GM11168 (cell line): Measurements from ENCODE around the gene NEDD4L.

Source experiments
- in situ Hi-C: fragments of 300-500 bp; cut with MboI; formaldehyde crosslinking; loops from one replicate; pipeline ENCODE4 v1.12.0; 2022; ENCODE audit warnings: low sequenced_read_pairs; ENCODE audit not compliant: unreplicated experiment

NEDD4L gene

GRCh38 chr18:58025733-58026132 is 18.3 kb upstream of the NEDD4L start:
- in situ Hi-C loops: no loop called here

- in situ Hi-C loops: no loop called here
Observed at GRCh38 chr18:58026395-58026794, 17.6 kb upstream of the NEDD4L start.

- in situ Hi-C loops: no loop called here
Observed at GRCh38 chr18:58026857-58027256, 17.2 kb upstream of the NEDD4L start.

- in situ Hi-C loops: no loop called here
Observed at GRCh38 chr18:58027341-58027740, 16.7 kb upstream of the NEDD4L start.

- in situ Hi-C loops: no loop called here
Observed at GRCh38 chr18:58028109-58028784, 15.8 kb upstream of the NEDD4L start.

GRCh38 chr18:58032233-58032632 is 11.8 kb upstream of the NEDD4L start:
- in situ Hi-C loops: no loop called here

- in situ Hi-C loops: no loop called here
Observed at GRCh38 chr18:58033216-58033615, 10.8 kb upstream of the NEDD4L start.

GRCh38 chr18:58034370-58034769 is 9.7 kb upstream of the NEDD4L start:
- in situ Hi-C loops: no loop called here

- in situ Hi-C loops: no loop called here
Observed at GRCh38 chr18:58037163-58037562, 6.9 kb upstream of the NEDD4L start.

GRCh38 chr18:58038063-58038462 is 6.0 kb upstream of the NEDD4L start:
- in situ Hi-C loops: no loop called here

- in situ Hi-C loops: no loop called here
Observed at GRCh38 chr18:58041633-58042032, 2.4 kb upstream of the NEDD4L start.

GRCh38 chr18:58042826-58043490 is 1.1 kb upstream of the NEDD4L start:
- in situ Hi-C loops: no loop called here

- in situ Hi-C loops: no loop called here
Observed at GRCh38 chr18:58044370-58045241, 580 bp downstream of the NEDD4L start.

- in situ Hi-C loops: no loop called here
Observed at GRCh38 chr18:58045242-58046092, 1.4 kb downstream of the NEDD4L start.

- in situ Hi-C loops: no loop called here
Observed at GRCh38 chr18:58046093-58046793, 2.2 kb downstream of the NEDD4L start.

- in situ Hi-C loops: no loop called here
Observed at GRCh38 chr18:58046794-58047555, 2.9 kb downstream of the NEDD4L start.

GRCh38 chr18:58047556-58047882 is 3.5 kb downstream of the NEDD4L start:
- in situ Hi-C loops: no loop called here

GRCh38 chr18:58048081-58048642 is 4.1 kb downstream of the NEDD4L start:
- in situ Hi-C loops: no loop called here
